K562 (cell line): Measurements from ENCODE around the gene NCOA3. TPM values are rescaled to one million over a fixed set of nuclear protein-coding genes. Genes with fewer than 3 reads are reported as not detected.

Experiments used
- ATAC-seq: fragments of 200-7000 bp; cut with Tn5 transposase; 3 replicates; pipeline ENCODE4 v1.9.1; 2020; ENCODE audit warnings: moderate library complexity
- BruUV-seq: library from RNA; stranded (reverse); fragments of 400-500 nt; replicated peaks from 2 replicates; lab custom pipeline; 2021; lab: Mats Ljungman, UMichigan
- CTCF ChIA-PET: fragments of 300-600 bp; formaldehyde crosslinking; extraction: SDS; loops from one replicate; lab custom pipeline; 2021; ENCODE audit warnings: low intra/inter-chr PET ratio; lab: Yijun Ruan, JAX
- POLR2A ChIA-PET: fragments of 300-600, 350-650 bp; sonication (Branson Sonifier 250); formaldehyde crosslinking; extraction: SDS; loops from one replicate; lab custom pipeline; 2021; ENCODE audit warnings: antibody characterized with exemption, inconsistent platforms; lab: Yijun Ruan, JAX
- DNase-seq, 4 experiments: peaks; one replicate each; pipeline versions ENCODE4 v3.0.0 to v3.0.0-alpha.2; 2011 to 2018; ENCODE audit warnings: low spot score in 3 of 4, mixed read lengths in 3 of 4; ENCODE audit errors: extremely low read depth in 1 of 4
- FAIRE-seq: peaks from 2 replicates; lab custom pipeline; 2011; peaks lifted over from hg19 to GRCh38; lab: Jason Lieb, UNC
- H2AFZ ChIP-seq: 2 replicates; pipeline ENCODE4 v1.6.0; 2011; ENCODE audit warnings: low read depth, low read length, control low read depth, inconsistent platforms
- H3K27ac ChIP-seq: fragments of 200-600 bp; 3 replicates; pipeline ENCODE4 v1.8.0; 2011; ENCODE audit warnings: low read depth, mild to moderate bottlenecking, control low read depth, inconsistent platforms, low read length, moderate library complexity, mixed read lengths; ENCODE audit errors: extremely low read depth
- H3K27me3 ChIP-seq, 2 experiments: fragments of 300-600 bp in 1 of 2; 2 replicates in 1 of 2; 3 replicates in 1 of 2; pipeline versions ENCODE4 v1.6.0 to v1.8.0; 2011; ENCODE audit warnings: inconsistent platforms in 2 of 2, low read length in 2 of 2, mild to moderate bottlenecking in 1 of 2, mixed read lengths in 1 of 2, moderate library complexity in 1 of 2; ENCODE audit not compliant: control insufficient read depth in 2 of 2, insufficient read depth in 2 of 2
- H3K36me3 ChIP-seq: fragments of 300-600 bp; 3 replicates; pipeline ENCODE4 v1.8.0; 2011; ENCODE audit warnings: mild to moderate bottlenecking, low read length, inconsistent platforms; ENCODE audit not compliant: control insufficient read depth, insufficient read depth
- H3K4me1 ChIP-seq, 2 experiments: fragments of 200-600 bp in 1 of 2; replicated peaks in 1 of 2; 2 replicates in 1 of 2; 3 replicates in 1 of 2; pipeline versions ENCODE4 v1.5.1 to v1.8.0; 2011; ENCODE audit warnings: inconsistent platforms in 2 of 2, low read length in 2 of 2, mild to moderate bottlenecking in 1 of 2, mixed read lengths in 1 of 2, moderate library complexity in 1 of 2; ENCODE audit not compliant: control insufficient read depth in 2 of 2, insufficient read depth in 2 of 2
- H3K4me2 ChIP-seq: 2 replicates; pipeline ENCODE4 v1.6.1; 2011; ENCODE audit warnings: low read length, control low read depth, inconsistent platforms, mixed read lengths; ENCODE audit not compliant: insufficient read depth
- H3K4me3 ChIP-seq: fragments of 200-600 bp; sonication (generic), shearing (Covaris generic); 2 replicates; pipeline ENCODE4 v1.5.1; 2016; ENCODE audit warnings: control low read depth, inconsistent platforms
- H3K79me2 ChIP-seq: fragments of 200-600 bp; 3 replicates; pipeline ENCODE4 v1.8.0; 2011; ENCODE audit warnings: low read length, inconsistent platforms; ENCODE audit not compliant: control insufficient read depth, insufficient read depth
- H3K9ac ChIP-seq, 2 experiments: 2 replicates each; pipeline versions ENCODE4 v1.6.0 to v1.6.1; 2011; ENCODE audit warnings: low read depth in 2 of 2, low read length in 2 of 2, control low read depth in 1 of 2, inconsistent platforms in 1 of 2, mild to moderate bottlenecking in 1 of 2, mixed read lengths in 1 of 2; ENCODE audit not compliant: insufficient read depth in 1 of 2
- H3K9me1 ChIP-seq: one replicate; pipeline ENCODE4 v1.6.0; 2011; ENCODE audit warnings: inconsistent platforms, mild to moderate bottlenecking, low read length, moderate library complexity; ENCODE audit not compliant: control insufficient read depth, insufficient read depth
- H3K9me3 ChIP-seq: replicated peaks from 2 replicates; pipeline ENCODE4 v1.5.1; 2011; ENCODE audit warnings: low read depth, low read length, inconsistent platforms; ENCODE audit not compliant: control insufficient read depth, insufficient read depth
- H4K20me1 ChIP-seq: replicated peaks from 2 replicates; pipeline ENCODE4 v1.6.1; 2011; ENCODE audit warnings: low read length, inconsistent platforms, mixed read lengths; ENCODE audit not compliant: control insufficient read depth, insufficient read depth
- CBX5 ChIP-seq: IDR thresholded peaks from 2 replicates; pipeline ENCODE4 v1.6.1; 2014; ENCODE audit warnings: low read depth, borderline replicate concordance
- HCFC1 ChIP-seq: IDR thresholded peaks from 2 replicates; pipeline ENCODE4 v1.6.1; 2012; ENCODE audit warnings: low read depth, low read length, improper control_type of control experiment
- POLR3G ChIP-seq: IDR thresholded peaks from 2 replicates; pipeline ENCODE4 v1.6.1; 2011; ENCODE audit not compliant: insufficient read length, insufficient replicate concordance; ENCODE audit errors: extremely low read depth
- SIN3B ChIP-seq: fragments of 450-650 bp; IDR thresholded peaks from 2 replicates; pipeline ENCODE4 v1.6.1; 2017; ENCODE audit warnings: low read depth, mild to moderate bottlenecking, moderate library complexity
- whole genome bisulfite sequencing: fragments of 100-300 bp; shearing (Covaris generic); methylation state at CpG from one replicate; pipeline ENCODE4 v1.1.6; 2016; ENCODE audit warnings: low coverage, mixed read lengths; ENCODE audit not compliant: insufficient coverage; ENCODE audit errors: missing lambda C conversion rate; 5-methylcytosine and 5-hydroxymethylcytosine counted together
- in situ Hi-C: fragments of 300-500 bp; cut with MboI; formaldehyde crosslinking; loops from 4 replicates; pipeline ENCODE4 v1.15.0; 2018; ENCODE audit warnings: inconsistent platforms, mixed read lengths
- intact Hi-C: fragments of 100-400 bp; cut with micrococcal nuclease; formaldehyde crosslinking; loops from 2 replicates; pipeline ENCODE4 v1.14.2; 2022
- polyA plus RNA-seq, 8 experiments: library from polyadenylated mRNA; depleted of rRNA in 4 of 8; stranded (reverse) in 5 of 8; unstranded in 3 of 8; fragments of >200 nt; fragmentation: Nextera tagmentation in 2 of 8; fragmentation: Illumina TruSeq in 1 of 8; extraction: Ambion mirVana in 2 of 8; extraction: Trizol in 1 of 8; gene quantifications; 2 replicates each; pipeline versions ENCODE4 v1.2.1 to v1.2.3, GENCODE V29; 2011 to 2014; ENCODE audit warnings: inconsistent platforms in 1 of 8, missing spikeins in 1 of 8
- total RNA-seq, 7 experiments: library from RNA; depleted of rRNA in 6 of 7; stranded (reverse); fragments of >200 nt in 6 of 7; fragmentation: Illumina TruSeq in 2 of 7; extraction: Trizol in 2 of 7; gene quantifications; 2 replicates each; pipeline versions ENCODE4 v1.2.1 to v1.2.3, GENCODE V29; 2011 to 2021; ENCODE audit warnings: low replicate concordance in 1 of 7
- TF ChIP-seq, protein P1 (sequence below), 3 experiments: fragments of 200-800 bp in 1 of 3; fragments of 250-450 bp in 1 of 3; fragments of 450-650 bp in 1 of 3; sonication (Bioruptor Pico) in 1 of 3; sonication (Bioruptor generic) in 1 of 3; formaldehyde crosslinking in 1 of 3; IDR thresholded peaks; 2 replicates each; pipeline versions ENCODE4 v1.6.1 to v1.8.0; 2016 to 2022; ENCODE audit warnings: mild to moderate bottlenecking in 2 of 3, missing genetic modification characterization in 2 of 3, missing compliant biosample characterization in 1 of 3, moderate library complexity in 1 of 3

NCOA3 gene
- total and polyA plus RNA-seq, 9 of the 15 experiments (the other 6 are each of a cell fraction or from before 2014, with no cell fraction given): 3.2 to 24.3 (median 14.4) TPM

- TF ChIP-seq, protein P1, sequence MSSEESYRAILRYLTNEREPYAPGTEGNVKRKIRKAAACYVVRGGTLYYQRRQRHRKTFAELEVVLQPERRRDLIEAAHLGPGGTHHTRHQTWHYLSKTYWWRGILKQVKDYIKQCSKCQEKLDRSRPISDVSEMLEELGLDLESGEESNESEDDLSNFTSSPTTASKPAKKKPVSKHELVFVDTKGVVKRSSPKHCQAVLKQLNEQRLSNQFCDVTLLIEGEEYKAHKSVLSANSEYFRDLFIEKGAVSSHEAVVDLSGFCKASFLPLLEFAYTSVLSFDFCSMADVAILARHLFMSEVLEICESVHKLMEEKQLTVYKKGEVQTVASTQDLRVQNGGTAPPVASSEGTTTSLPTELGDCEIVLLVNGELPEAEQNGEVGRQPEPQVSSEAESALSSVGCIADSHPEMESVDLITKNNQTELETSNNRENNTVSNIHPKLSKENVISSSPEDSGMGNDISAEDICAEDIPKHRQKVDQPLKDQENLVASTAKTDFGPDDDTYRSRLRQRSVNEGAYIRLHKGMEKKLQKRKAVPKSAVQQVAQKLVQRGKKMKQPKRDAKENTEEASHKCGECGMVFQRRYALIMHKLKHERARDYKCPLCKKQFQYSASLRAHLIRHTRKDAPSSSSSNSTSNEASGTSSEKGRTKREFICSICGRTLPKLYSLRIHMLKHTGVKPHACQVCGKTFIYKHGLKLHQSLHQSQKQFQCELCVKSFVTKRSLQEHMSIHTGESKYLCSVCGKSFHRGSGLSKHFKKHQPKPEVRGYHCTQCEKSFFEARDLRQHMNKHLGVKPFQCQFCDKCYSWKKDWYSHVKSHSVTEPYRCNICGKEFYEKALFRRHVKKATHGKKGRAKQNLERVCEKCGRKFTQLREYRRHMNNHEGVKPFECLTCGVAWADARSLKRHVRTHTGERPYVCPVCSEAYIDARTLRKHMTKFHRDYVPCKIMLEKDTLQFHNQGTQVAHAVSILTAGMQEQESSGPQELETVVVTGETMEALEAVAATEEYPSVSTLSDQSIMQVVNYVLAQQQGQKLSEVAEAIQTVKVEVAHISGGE (CRISPR knock-in tag; IDR thresholded peaks at IDR 0.05): peak in 1 of 3 experiments; percentile 37; a peak in 1 of 6 replicates
- TF ChIP-seq CBX5 (0 out of 2 replicates have a peak, but pooled peaks have one; percentile 10), HCFC1 (no peak), POLR3G (no peak)
Measured at GRCh38 chr20:47571426-47571825, 69.7 kb downstream of the NCOA3 start (continued).

GRCh38 chr20:47572105-47572729 lies 70.5 kb downstream of the NCOA3 start:
- ChIA-PET CTCF (no interaction called here), POLR2A (interaction anchor here (0.6 to 1.8 kb wide), 5 partner anchors 9 to 58 kb away, joined by 3 to 11 read pairs (median 4); no protein-coding TSS in a partner anchor)
- no peaks in the 10 kb centered on the region for H3K9me1 ChIP-seq
- no peak overlapping the region for H2AFZ ChIP-seq
- intact Hi-C loops: no loop called here
- TF ChIP-seq, protein P1 (CRISPR knock-in tag; IDR thresholded peaks at IDR 0.05): peak in 1 of 3 experiments; percentile 49; a peak in 2 of 6 replicates
- TF ChIP-seq SIN3B: no peak
- 81% methylated on average over 6 of the region's 6 CpGs for WGBS
- H3K27ac ChIP-seq: no peak overlapping the region
- in situ Hi-C loops: no loop called here
- FAIRE-seq (no peak), DNase-seq (no peak), ATAC-seq (no peak)
- H3K4me1 ChIP-seq: peaks cover 2 to 32% of the 10 kb centered on the region in 2 experiments; a peak in 4 of 5 replicates
- H3K36me3 ChIP-seq: no peaks in the 10 kb centered on the region
- H3K9me3 ChIP-seq: no peaks in the 10 kb centered on the region
- H3K4me3 ChIP-seq: no peak overlapping the region
- no peak overlapping the region for H3K9ac ChIP-seq
- H3K79me2 ChIP-seq: peaks cover 48% of the 10 kb centered on the region
- BruUV-seq: no TSS peak
- no peaks in the 10 kb centered on the region for H3K27me3 ChIP-seq
- no peak overlapping the region for H3K4me2 ChIP-seq
- no peaks in the 10 kb centered on the region for H4K20me1 ChIP-seq
